Fibroblast of skin of right quadriceps (primary cell): ENCODE results near the gene ZBTB48.

Experiments used
- DNase-seq: peaks from one replicate; pipeline ENCODE4 v3.0.0-alpha.2; 2013

Gene ZBTB48

GRCh38 chr1:6614019-6614928, 34.5 kb downstream of the ZBTB48 start:
- peak; percentile 51 for DNase-seq

GRCh38 chr1:6614929-6615785, 35.4 kb downstream of the ZBTB48 start:
- no peak for DNase-seq

GRCh38 chr1:6619045-6619444, 39.3 kb downstream of the ZBTB48 start:
- DNase-seq, result no peak

GRCh38 chr1:6621429-6622391, 41.9 kb downstream of the ZBTB48 start:
- no peak for DNase-seq

- no peak for DNase-seq
Measured at GRCh38 chr1:6622396-6623152, 42.8 kb downstream of the ZBTB48 start.

- DNase-seq, result no peak
Measured at GRCh38 chr1:6623269-6623965, 43.6 kb downstream of the ZBTB48 start.

- DNase-seq, result peak; percentile 84
Measured at GRCh38 chr1:6624710-6625583, 45.2 kb downstream of the ZBTB48 start, which contains the start of gene THAP3. Gene THAP3, plus strand, starts transcription at chr1:6624868. Its CDS starts 351 bp downstream, at chr1:6625219.

- peak; percentile 71 for DNase-seq
Measured at GRCh38 chr1:6625584-6626149, 45.9 kb downstream of the ZBTB48 start.

- no peak for DNase-seq
Measured at GRCh38 chr1:6627031-6627430, 47.2 kb downstream of the ZBTB48 start.

- no peak for DNase-seq
Measured at GRCh38 chr1:6627841-6628545, 48.2 kb downstream of the ZBTB48 start.

GRCh38 chr1:6628971-6629479, 49.2 kb downstream of the ZBTB48 start:
- DNase-seq, result no peak

GRCh38 chr1:6630027-6630426, 50.2 kb downstream of the ZBTB48 start:
- DNase-seq, result no peak

- no peak for DNase-seq
Measured at GRCh38 chr1:6631058-6631457, 51.3 kb downstream of the ZBTB48 start.

- no peak for DNase-seq
Measured at GRCh38 chr1:6632588-6633514, 53.1 kb downstream of the ZBTB48 start.

- peak; percentile 19 for DNase-seq
Measured at GRCh38 chr1:6634371-6635052, 54.7 kb downstream of the ZBTB48 start.

- DNase-seq, result no peak
Measured at GRCh38 chr1:6635161-6635909, 55.5 kb downstream of the ZBTB48 start.
